Stimulated activated naive CD4-positive, alpha-beta T cell treated with Interleukin-2 at 50 U/mL for 16 hours (primary cell): Measurements from ENCODE around the gene STAT4.
A peak's percentile ranks its signal among the peaks of the same experiment; 100 is the strongest.

ENCODE experiments used
- DNase-seq: peaks from one replicate; lab custom pipeline; 2025; lab: John Stamatoyannopoulos, UW

Gene STAT4

GRCh38 chr2:191176305-191176704 lies 25.5 kb upstream of the STAT4 start:
- DNase-seq, result no peak

GRCh38 chr2:191174442-191174841 lies 23.6 kb upstream of the STAT4 start:
- no peak for DNase-seq

GRCh38 chr2:191173206-191173605 lies 22.4 kb upstream of the STAT4 start:
- no peak for DNase-seq

GRCh38 chr2:191171708-191172355 lies 21.0 kb upstream of the STAT4 start:
- DNase-seq, result no peak

- no peak for DNase-seq
These were observed 20.5 kb upstream of the STAT4 start for GRCh38 chr2:191171286-191171685.

- no peak for DNase-seq
These were observed 20.0 kb upstream of the STAT4 start for GRCh38 chr2:191170773-191171172.

GRCh38 chr2:191170301-191170636 lies 19.5 kb upstream of the STAT4 start:
- no peak for DNase-seq

GRCh38 chr2:191169456-191170300 lies 18.9 kb upstream of the STAT4 start:
- DNase-seq, result no peak

- no peak for DNase-seq
These were observed 17.0 kb upstream of the STAT4 start for GRCh38 chr2:191167766-191168165.

- DNase-seq, result no peak
These were observed 16.1 kb upstream of the STAT4 start for GRCh38 chr2:191166756-191167445.

GRCh38 chr2:191166111-191166755 lies 15.4 kb upstream of the STAT4 start:
- DNase-seq, result no peak

GRCh38 chr2:191165176-191165643 lies 14.4 kb upstream of the STAT4 start:
- DNase-seq, result peak; percentile 33

GRCh38 chr2:191158747-191159146 lies 8.0 kb upstream of the STAT4 start:
- DNase-seq, result no peak

- DNase-seq, result no peak
These were observed 7.4 kb upstream of the STAT4 start for GRCh38 chr2:191158193-191158592.

GRCh38 chr2:191155608-191156071 lies 4.8 kb upstream of the STAT4 start:
- no peak for DNase-seq

- DNase-seq, result no peak
These were observed 2.9 kb upstream of the STAT4 start for GRCh38 chr2:191153716-191154115.

- no peak for DNase-seq
These were observed 1.9 kb upstream of the STAT4 start for GRCh38 chr2:191152482-191153240.

- no peak for DNase-seq
These were observed 537 bp upstream of the STAT4 start for GRCh38 chr2:191151331-191151730.

GRCh38 chr2:191150230-191150599 lies 579 bp downstream of the STAT4 start:
- no peak for DNase-seq

- DNase-seq, result no peak
These were observed 1.4 kb downstream of the STAT4 start for GRCh38 chr2:191149391-191149790.

- DNase-seq, result no peak
These were observed 2.0 kb downstream of the STAT4 start for GRCh38 chr2:191148791-191149190.

GRCh38 chr2:191148281-191148680 lies 2.5 kb downstream of the STAT4 start:
- no peak for DNase-seq
